ENCODE data around the gene FAHD2A.
A peak's percentile ranks its signal among the peaks of the same experiment; 100 is the strongest.
"Not testable (repeated sequence)": the region's sequence is repeated elsewhere in the genome, so short reads cannot be mapped to it uniquely, and the experiment has no call there.

FAHD2A gene

DNA sequence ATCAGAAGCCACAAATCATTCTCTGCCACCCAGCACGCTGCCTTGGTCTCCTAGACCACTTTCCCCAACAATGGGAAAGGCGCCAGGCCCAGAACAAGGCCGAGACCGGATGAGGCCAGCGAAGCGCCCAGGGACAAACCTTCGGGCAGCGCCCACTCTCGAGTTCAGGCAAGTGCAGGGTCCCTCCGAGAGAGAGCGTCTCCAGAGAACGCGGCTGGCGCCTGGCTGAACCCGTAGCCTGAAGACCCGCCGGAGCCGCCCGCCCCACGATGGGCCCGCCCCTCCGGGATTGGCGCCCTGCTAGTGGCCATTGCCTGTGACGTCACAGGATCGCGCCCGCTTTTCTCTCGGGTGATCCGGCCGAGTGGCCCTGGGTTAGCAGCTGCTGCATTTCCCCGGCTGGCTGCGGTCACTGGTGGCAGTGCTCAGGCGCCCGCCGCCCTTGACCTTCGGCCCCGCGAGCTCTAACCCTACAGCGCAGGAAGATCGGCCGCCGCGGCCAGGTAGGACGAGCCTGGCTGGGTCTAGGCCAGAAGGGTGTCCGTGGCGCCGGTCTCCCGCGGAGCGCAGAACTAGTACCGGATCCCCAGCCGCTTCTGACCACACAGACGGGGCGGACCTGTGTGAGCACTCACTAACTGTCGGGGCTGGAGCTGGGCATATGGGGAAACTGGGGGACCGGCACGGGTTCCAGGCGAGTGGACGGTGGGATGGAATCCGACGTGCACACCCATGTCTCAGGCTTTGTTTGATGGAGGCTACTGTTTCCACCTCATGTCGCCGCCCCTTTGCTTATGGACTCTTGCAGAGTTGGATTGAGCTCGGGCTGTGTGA, at the start of gene FAHD2A:
FAHD2A (plus strand) TSS at position 339 of the 834 bp plus-strand sequence. CDS start 2,851 bp downstream, outside the sequence.
- peak; percentile 98 for DNase-seq (ENCODE audit: low spot score)

GRCh38 chr2:95353055-95353575, 49.4 kb upstream of the FAHD2A start:
- DNase-seq (ENCODE audit: low spot score), result no peak

GRCh38 chr2:95353613-95354468, 48.7 kb upstream of the FAHD2A start:
- no peak for DNase-seq (ENCODE audit: low spot score)

DNA sequence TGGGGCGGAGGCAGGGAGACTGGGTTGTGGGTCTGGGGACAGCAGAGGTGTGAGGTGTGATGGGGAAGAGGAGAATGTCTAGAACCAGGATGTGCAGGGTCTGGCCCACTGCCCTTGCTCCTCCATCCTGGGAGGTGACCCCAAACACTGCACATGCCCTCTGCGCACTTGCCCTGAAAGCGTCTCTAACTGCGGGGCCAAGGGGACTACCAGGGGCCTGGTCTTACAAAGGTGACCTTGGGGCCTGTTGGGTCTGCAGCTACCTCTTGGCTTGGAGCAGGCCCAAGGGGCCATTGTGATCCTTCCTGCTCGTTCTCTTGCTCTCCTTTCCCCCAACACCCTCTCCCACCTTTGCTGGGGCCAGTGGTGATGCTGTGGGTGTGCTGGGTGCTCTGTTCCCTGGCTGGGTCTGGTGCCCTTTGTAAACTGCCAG, 48.0 kb upstream of the FAHD2A start:
- no peak for DNase-seq (ENCODE audit: low spot score)

- no peak for DNase-seq (ENCODE audit: low spot score)
Measured at GRCh38 chr2:95354925-95355324, 47.6 kb upstream of the FAHD2A start.

GRCh38 chr2:95355486-95355885, 47.0 kb upstream of the FAHD2A start:
- DNase-seq (ENCODE audit: low spot score), result not testable (repeated sequence)

DNA sequence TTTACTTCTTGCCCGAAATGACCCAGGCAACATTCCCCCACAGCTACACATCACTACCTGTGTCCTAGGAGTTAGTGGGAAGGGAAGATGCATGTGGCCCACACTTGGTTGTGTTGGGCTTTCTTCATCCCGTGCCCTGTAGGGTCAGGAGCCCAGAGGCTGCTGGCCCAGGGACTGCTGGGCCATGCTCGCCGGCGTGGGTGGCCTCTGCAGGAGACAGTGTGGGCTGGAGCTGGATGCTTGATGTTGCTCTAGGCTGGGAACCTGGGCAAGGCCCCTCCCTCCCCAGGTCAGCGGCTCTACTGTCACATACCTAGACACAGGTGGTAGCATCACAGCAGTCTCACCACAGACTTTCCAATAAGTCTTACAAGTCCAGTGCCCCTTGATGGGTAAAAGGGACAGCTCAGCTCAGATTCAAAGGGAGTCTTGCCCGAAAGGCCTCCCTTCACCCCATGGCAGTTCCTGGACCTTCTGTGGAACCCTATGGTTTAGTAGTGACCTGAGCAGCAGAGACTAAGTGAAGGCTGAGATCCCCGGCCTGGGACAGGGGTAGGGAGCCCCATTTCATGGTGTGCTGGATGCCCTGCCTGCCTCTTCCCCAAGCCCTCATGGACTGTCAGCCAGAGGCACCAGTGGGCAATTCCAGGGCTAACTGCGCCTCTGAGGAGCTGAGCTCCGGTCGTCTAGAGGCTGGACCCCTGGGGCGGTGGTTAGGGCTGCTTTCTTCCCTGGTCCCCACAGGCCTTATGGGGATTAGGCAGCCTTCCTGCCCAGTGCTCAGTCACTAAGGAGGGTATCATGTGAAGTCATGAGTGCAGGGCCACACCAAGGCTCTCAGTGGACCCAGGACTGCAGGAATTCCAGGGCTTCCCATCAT, 45.4 kb upstream of the FAHD2A start:
- DNase-seq (ENCODE audit: low spot score), result no peak

GRCh38 chr2:95357717-95358280, 44.7 kb upstream of the FAHD2A start:
- DNase-seq (ENCODE audit: low spot score), result no peak

- no peak for DNase-seq (ENCODE audit: low spot score)
Measured at GRCh38 chr2:95359031-95359430, 43.5 kb upstream of the FAHD2A start.

GRCh38 chr2:95359501-95359930, 43.0 kb upstream of the FAHD2A start:
- no peak for DNase-seq (ENCODE audit: low spot score)

DNA sequence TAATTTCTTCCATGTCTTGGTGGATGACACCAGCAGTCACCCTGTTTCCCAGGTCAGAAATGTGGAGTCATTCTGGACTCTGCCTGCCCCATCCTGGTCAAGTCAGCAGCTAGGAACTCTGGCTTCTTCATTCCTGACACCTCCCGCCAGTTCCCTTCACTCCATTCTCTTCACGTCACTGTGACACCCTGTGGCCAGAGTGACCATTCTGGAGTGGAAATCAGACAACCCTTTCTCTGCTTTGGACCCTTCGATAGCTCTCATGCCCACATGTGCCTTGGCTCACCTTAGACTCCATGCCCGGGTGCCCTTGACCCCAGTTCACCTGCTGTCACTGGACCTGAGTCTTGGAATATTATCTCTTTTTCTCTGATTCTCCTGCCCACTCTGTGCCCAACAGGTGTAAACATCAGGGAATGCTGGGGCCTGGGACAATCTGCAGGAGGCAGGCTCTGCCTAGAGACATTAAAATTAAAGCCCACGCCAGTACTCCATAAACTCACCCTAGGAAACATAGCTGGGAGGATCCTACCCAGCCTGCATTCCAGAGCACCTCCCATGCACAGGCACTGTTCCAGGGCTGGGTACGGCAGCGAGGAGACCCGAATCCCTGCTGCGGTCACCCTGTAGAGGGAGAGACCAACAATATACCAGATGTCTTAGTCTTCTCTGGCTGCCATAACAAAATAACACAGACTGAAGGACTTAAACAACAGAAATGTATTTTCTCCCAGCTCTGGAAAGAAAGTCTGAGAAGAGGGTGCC, 41.1 kb upstream of the FAHD2A start:
- no peak for DNase-seq (ENCODE audit: low spot score)

DNA sequence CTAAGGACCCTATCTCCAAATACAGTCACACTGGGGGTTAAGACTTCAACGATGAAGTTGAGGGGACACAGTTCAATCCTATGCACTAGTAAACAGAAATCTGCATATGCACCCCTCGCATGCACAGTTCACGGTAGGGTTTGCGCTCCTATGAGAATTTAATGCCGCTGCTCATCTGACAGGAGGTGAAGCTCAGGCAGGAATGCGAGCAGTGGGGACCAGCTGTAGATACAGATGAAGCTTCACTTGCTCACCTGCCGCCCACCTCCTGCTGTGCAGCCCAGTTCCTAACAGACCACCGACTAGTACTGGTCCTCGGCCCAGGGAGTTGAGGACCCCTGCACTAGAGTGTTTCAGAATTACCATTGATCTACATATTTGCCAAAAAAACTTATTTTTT, 40.0 kb upstream of the FAHD2A start:
- DNase-seq (ENCODE audit: low spot score), result no peak

- no peak for DNase-seq (ENCODE audit: low spot score)
Measured at GRCh38 chr2:95366514-95366913, 36.0 kb upstream of the FAHD2A start.

GRCh38 chr2:95372216-95372829, 30.2 kb upstream of the FAHD2A start:
- no peak for DNase-seq (ENCODE audit: low spot score)

DNA sequence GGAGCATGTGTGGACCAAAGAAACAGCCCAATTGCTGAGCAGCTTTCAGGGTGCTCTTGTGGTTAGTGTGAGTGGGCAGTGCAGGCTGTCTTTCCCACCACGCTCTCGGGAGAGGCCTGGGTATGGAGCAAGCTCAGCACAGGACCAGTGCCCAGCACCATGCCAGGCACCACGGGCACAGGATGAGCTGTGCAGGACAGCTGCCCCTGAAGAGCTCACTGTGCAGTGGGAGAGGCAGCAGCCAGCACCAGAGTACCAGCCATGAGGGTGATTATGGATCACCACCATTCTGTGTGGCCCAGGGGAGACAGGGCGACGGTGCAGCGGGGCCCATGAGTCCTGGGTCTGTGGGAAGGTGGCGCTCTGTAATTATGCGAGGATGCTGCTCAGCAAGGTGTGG, 29.7 kb upstream of the FAHD2A start:
- no peak for DNase-seq (ENCODE audit: low spot score)

GRCh38 chr2:95374029-95374428, 28.5 kb upstream of the FAHD2A start:
- DNase-seq (ENCODE audit: low spot score), result no peak

DNA sequence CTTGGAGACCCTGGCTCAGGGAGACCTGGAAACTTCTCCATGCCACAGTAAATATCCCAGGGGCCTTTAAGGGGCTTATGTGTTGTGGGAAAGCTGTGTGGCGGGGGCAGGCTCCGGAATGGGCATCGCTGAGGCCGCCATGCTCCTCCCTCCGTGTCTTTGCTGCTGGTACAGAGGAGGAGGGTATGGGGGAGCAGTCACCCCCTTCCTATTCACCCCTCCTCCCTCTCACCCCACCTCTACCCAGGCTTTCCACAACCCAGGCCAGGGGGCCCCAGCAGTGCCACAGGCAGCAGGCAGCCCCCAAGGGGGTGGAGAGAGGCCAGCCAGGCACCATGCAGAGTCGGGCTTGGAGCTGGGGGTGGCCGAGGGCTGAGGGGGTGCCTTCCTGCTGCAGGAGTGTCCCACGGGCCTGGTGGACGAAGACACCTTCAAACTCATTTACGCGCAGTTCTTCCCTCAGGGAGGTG, 28.0 kb upstream of the FAHD2A start:
- DNase-seq (ENCODE audit: low spot score), result no peak

DNA sequence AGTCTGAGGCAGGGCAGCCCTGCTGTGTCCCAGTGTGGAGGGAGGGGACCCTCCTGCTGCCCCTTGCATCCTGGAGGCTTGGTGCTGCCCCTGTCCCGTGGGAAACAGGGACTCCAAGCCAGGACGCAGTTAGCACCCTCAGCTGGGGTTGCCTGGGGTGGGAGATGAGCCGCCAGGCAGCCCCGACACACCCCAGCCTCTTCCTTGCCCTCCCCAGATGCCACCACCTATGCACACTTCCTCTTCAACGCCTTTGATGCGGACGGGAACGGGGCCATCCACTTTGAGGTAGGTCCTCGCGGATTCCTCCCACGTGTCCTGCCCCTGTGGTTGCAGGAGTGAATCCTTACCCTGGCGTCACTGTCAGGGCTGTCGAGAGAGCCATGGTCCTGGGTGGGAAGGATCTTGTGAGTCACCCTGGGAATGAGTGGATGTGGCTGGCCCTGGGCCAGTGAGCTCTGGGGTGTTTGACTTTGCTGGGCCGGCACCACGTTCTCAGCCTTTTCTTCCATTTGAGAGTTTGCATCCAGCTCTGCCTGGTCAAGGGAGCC, 27.5 kb upstream of the FAHD2A start:
- DNase-seq (ENCODE audit: low spot score), result no peak

GRCh38 chr2:95375532-95376150, 26.9 kb upstream of the FAHD2A start:
- no peak for DNase-seq (ENCODE audit: low spot score)

Measured in HuH-7 (cell line).